ENCODE results near the gene COBL.
"Not testable (repeated sequence)": the region's sequence is repeated elsewhere in the genome, so short reads cannot be mapped to it uniquely, and the experiment has no call there.

Gene COBL

GRCh38 chr7:51013861-51014511 lies 302.6 kb downstream of the COBL start:
- no peak for DNase-seq

DNA sequence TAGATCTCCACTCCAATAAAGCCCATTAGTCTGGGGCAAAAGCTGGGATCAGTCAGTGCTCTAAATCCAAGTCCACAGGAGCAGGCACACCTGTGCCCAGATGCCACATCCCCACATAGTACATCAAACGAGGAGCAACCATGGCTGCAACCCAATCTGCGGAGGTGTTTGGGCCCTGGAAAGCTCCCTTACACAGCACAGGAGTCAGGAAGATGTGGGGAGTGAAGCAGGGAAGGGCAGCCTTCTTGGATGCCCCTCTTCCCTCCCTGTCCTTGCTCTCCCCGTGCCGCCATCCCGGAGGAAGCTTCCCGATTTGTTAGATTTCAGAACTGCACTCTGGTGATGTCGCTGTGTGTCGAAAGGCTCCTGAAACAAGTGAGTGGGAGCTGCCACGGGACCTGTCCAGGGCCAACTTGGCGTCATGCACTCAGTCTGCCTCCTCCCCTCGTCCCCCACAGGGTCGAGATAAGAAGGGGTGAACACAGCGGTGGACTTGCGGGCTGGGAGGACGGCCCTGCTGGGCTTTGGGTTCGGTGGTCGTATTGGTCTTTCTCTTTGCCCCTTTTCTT lies 303.3 kb downstream of the COBL start:
- no peak for DNase-seq

DNA sequence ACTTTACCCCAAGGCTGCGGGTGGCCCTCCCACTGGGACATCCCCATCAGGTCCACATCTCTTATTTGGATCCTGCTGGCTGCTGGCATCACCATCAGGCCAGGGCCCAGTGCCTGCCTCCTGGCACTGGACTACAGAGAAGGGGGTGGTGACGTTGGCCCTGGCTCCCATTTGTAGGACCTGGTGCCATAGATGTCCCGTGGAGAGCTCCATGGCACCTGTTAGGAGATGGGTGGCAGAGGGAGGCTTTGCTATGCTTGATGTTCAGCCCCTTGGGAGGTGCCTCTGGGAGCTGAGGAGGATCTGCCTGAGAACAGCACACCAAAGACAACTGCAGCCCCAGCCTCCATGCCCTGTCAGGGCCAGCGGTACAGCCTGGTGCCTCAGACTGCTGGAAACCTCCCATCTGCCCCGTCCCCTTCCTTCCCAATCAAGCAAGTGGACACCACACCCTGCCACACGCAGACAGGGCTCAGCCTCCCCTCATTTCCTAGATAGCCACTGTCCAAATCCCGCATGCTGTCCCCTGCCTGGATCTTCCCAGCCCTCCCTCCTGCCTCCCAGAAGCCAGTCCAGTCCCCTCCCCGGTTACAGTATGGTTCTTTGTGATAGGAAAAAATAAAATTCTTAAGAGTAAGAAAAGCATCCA lies 303.9 kb downstream of the COBL start:
- no peak for DNase-seq

DNA sequence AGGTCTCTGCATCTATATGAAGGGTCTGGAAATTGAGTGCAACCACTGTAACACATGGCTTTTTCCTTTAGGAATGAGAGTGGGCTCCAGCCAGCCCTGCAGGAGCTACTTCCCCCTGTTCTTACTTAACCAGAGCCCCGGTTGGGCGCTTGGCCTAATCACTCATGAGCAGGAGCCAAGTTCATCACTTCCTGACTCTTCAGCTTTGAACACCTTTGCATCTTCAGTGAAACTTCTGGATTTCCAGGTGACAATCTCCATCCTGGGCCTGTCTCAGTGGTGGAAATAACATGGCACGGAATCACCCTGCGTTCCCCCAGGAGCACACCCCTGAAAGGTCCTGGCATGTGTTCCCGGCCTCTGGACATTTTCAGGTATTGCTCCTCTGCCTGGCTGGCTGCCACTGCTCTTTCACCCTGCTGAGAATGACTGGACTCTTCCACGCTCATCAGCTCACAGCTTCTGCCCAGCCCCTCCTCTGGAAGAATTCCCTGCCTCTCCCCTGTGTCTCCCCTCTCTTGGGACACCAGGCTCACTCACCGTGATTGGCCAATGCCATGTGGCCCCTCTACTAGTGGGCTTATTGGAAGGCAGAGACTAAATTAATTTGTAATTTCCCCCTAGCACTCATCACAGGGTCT lies 304.8 kb downstream of the COBL start:
- DNase-seq: no peak

DNA sequence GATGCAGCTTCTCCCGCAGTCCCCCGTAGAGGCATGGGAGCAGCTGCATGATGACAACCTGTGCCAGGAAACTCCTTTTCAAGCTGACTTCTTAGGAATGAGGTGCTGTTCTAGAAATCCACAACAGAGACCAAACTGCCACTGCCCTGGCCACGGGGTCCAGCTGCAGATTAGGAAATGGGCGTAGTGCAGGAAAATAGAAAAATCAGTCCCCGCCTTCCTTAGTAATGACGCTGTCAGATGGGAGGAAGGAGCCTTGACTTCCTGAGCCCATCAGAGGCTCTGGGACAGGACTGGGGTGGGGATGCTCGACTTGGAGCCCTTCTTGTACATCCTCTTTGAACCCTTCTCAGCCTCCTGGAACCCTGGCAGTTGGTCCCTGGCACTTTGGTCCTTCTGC lies 306.1 kb downstream of the COBL start:
- DNase-seq: no peak

GRCh38 chr7:51009716-51010496 lies 306.7 kb downstream of the COBL start:
- no peak for DNase-seq

DNA sequence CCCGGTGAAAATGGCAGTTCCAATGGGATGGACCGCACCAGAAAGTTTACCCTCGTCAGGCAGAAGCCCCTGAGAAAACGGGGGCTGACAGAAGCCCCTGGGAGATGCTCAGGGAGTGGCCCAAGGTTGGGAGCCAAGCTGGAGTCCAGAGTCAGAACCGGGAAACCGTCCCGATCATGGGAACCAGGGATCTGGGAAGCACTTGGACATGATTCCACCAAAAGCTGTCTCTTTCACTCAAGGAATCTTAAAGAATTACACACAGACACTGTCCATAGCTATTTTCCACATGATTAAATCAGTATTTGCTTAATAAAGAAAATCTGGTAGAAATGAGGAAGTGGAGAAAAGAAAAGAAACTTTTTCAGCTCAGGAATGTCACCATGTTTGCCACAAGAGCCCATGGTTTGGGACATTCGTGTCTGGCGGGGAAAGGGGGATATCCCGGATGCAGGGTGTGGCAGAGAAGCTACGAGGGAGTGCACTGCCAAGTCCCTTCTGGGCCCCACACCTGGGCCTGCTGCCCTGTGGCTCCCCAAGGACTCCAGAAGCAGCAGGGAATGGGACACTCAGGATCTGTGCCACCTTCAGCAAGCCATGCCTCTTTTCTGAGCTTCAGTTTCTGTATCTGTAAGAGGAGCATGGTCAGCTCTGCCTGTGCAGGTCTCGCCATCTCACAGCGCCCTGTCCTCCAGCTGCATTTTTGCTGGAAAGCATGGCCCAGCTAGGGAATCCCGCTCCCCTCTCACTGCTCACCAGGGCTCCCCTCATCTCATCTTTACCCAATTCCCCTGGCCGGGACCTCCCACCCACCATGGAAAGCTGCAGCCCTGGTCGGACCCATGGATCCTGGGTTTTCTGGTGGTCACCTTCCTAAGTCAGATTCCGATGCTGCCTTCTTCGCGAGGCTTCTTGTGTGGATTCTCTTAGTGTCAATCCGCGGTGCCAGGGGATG lies 308.8 kb downstream of the COBL start:
- DNase-seq: no peak

- no peak for DNase-seq
These were observed 309.9 kb downstream of the COBL start for GRCh38 chr7:51006483-51007235.

- no peak for DNase-seq
These were observed 311.5 kb downstream of the COBL start for GRCh38 chr7:51005074-51005473.

DNA sequence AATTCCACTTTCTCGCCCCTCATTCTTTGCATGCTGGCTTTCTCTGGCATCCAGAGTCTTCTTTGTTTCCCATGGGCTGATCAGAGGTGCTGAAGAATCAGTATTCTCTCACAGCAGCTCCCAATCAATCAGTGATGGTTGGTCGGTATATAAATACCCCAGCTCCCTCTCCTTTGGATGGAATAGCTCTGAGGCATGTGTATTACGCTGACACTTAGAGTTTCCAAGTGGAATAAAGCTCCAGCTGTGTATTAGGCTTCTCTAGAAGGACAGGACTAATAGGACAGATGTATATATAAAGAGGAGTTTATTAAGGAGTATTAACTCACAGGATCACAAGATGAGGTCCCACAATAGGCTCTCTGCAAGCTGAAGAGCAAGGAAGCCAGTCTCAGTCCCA lies 315.7 kb downstream of the COBL start:
- no peak for DNase-seq

DNA sequence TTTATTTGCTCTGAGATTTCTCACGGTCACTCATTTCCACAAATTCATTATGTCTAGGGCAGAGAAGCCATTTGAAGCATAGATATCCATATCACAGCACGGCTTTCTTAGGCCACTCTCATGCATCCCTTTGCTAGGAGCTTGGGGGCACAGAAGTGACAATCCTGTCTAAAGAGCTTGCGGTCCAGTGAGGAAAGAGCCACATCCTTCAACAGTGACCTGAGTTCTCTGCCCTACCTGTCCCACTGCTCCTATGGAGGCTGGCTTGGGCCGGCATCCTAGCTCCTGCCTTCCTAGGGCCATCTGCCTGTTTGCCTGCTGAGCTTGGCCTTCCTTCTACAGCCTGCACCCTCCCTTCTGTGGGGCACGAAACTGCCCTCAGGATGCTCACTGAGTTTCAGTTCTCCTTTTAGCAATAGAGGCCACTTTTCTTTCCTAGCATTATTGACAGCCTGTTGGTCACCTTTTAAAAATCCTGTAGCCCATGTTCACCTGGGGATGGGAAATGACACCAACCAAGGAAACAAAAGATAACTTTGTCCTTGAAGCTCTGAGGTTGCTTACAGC lies 321.8 kb downstream of the COBL start:
- DNase-seq: no peak

DNA sequence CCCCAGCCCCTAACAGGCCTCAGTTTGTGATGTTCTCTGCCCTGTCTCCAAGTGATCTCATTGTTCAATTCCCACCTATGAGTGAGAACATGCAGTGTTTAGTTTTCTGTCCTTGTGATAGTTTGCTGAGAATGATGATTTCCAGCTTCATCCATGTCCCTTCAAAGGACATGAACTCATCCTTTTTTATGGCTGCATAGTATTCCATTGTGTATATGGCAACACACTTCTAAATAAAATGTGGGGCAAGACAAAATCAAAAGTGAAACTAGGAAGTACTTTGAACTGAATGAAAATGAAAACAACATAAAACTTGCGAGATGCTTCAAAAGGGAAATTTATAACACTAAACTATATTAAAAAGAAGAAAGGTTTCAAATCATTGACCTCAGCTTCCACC lies 326.4 kb downstream of the COBL start:
- DNase-seq: not testable (repeated sequence)

- DNase-seq: no peak
These were observed 327.6 kb downstream of the COBL start for GRCh38 chr7:50988988-50989387.

- no peak for DNase-seq
These were observed 328.1 kb downstream of the COBL start for GRCh38 chr7:50988465-50988864.

DNA sequence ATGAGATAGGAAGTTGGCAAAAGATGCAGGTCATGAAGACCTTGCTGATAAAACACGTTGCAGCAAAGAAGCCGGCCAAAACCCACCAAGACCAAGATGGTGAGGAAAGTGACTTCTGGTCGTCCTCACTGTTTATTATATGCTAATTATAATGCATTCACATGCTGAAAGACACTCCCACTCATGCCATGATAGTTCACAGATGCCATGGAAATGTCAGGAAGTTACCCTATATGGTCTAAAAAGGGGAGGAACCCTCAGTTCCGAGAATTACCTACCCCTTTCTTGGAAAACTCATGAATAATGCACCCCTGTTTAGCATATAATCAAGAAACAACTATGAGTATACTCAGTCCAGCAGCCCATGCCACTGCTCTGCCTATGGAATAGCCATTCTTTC lies 331.5 kb downstream of the COBL start:
- no peak for DNase-seq

DNA sequence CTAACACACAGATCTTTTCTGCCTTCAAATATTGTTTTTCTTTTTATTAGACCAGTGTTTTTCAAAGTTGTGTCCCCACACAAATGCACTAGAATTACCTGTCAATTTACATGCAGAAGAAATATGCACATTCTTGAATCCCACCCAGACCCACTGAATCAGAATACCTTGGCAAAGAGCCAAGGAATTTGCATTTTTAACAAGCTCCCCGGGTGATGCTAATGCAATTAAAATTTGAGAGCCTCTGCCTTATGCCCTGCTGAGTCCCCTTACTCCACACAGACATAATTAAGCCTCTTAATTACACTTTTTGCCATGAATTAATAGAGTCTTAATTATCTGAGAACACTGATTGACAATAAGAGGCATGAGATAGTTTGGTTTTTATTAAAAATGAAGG lies 332.8 kb downstream of the COBL start:
- DNase-seq: no peak

- DNase-seq: no peak
These were observed 334.0 kb downstream of the COBL start for GRCh38 chr7:50982626-50983025.

- DNase-seq: no peak
These were observed 334.9 kb downstream of the COBL start for GRCh38 chr7:50981743-50982142.

GRCh38 chr7:50980411-50980810 lies 336.2 kb downstream of the COBL start:
- no peak for DNase-seq

- no peak for DNase-seq
These were observed 337.9 kb downstream of the COBL start for GRCh38 chr7:50978633-50979215.

GRCh38 chr7:50977421-50977820 lies 339.2 kb downstream of the COBL start:
- DNase-seq: no peak
